HuH-7.5 (cell line): ENCODE results near the gene FXR2.
A peak's percentile ranks its signal among the peaks of the same experiment; 100 is the strongest.
"Not testable (repeated sequence)": the region's sequence is repeated elsewhere in the genome, so short reads cannot be mapped to it uniquely, and the experiment has no call there.

Source experiments
- DNase-seq: peaks from one replicate; pipeline ENCODE4 v3.0.0; 2011; ENCODE audit warnings: low spot score

Gene FXR2

GRCh38 chr17:7614425-7615264, at the start of gene FXR2:
TSS of gene FXR2 (minus strand) at chr17:7614897. CDS start at chr17:7614532, 365 bp downstream.
- DNase-seq = peak; percentile 93

- no peak for DNase-seq
These were observed 42.4 kb upstream of the FXR2 start for GRCh38 chr17:7656958-7657609.

GRCh38 chr17:7655541-7655840, 40.8 kb upstream of the FXR2 start:
- no peak for DNase-seq

- DNase-seq = no peak
These were observed 40.3 kb upstream of the FXR2 start for GRCh38 chr17:7654832-7655540.

GRCh38 chr17:7652388-7653356, 38.0 kb upstream of the FXR2 start:
- DNase-seq = no peak

GRCh38 chr17:7651665-7652387, 37.1 kb upstream of the FXR2 start:
- DNase-seq = no peak

GRCh38 chr17:7651097-7651664, 36.5 kb upstream of the FXR2 start:
- no peak for DNase-seq

- DNase-seq = peak; percentile 83
These were observed 35.9 kb upstream of the FXR2 start, which contains the start of gene ATP1B2 for GRCh38 chr17:7650509-7651096. TSS of gene ATP1B2 (plus strand) at chr17:7650926. CDS start at chr17:7651519, 593 bp downstream.

- no peak for DNase-seq
These were observed 32.3 kb upstream of the FXR2 start for GRCh38 chr17:7647018-7647417.

GRCh38 chr17:7646457-7646856, 31.8 kb upstream of the FXR2 start:
- no peak for DNase-seq

GRCh38 chr17:7644775-7645174, 30.1 kb upstream of the FXR2 start:
- DNase-seq = no peak

GRCh38 chr17:7641635-7642034, 26.9 kb upstream of the FXR2 start:
- not testable (repeated sequence) for DNase-seq

GRCh38 chr17:7640783-7641182, 26.1 kb upstream of the FXR2 start:
- DNase-seq = no peak

GRCh38 chr17:7636163-7636562, 21.5 kb upstream of the FXR2 start:
- no peak for DNase-seq

GRCh38 chr17:7634384-7634783, 19.7 kb upstream of the FXR2 start:
- DNase-seq = no peak

- DNase-seq = no peak
These were observed 18.4 kb upstream of the FXR2 start for GRCh38 chr17:7633093-7633492.

GRCh38 chr17:7632492-7632894, 17.8 kb upstream of the FXR2 start:
- DNase-seq = no peak

- no peak for DNase-seq
These were observed 17.0 kb upstream of the FXR2 start for GRCh38 chr17:7631398-7632380.

- DNase-seq = no peak
These were observed 15.4 kb upstream of the FXR2 start, which contains the start of gene SHBG for GRCh38 chr17:7629939-7630571. TSS of gene SHBG (plus strand) at chr17:7630135. CDS start at chr17:7630173, 38 bp downstream.
